ENCODE measurements around the gene CCBE1.

DNA sequence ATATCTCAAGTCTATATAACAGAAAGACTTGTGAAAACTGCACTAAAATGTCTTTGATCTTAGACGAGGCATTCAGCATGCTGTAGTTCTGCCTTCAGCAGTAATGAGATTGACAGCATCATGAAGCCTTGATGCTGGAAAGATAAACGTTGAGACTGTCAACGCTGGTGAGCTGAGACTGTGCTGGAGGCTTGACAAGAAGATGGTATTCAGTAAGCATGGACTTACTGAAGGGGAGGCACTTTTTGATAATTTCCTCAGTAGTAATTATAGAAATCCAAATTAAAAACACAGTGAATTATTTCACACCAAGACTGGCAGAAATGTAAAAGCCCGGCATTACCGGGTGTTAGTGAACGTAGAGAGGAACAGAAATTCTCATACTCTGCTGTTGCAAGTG, 162.2 kb downstream of the CCBE1 start:
- no peak for TF ChIP-seq YY1 (IDR thresholded peaks at IDR 0.05; ENCODE audit: insufficient read depth, insufficient read length)
- TF ChIP-seq ZNF274 (IDR thresholded peaks at IDR 0.05; ENCODE audit: low read depth, low read length), result no peak
- no peak for TF ChIP-seq SUZ12 (IDR thresholded peaks at IDR 0.05; ENCODE audit: extremely low read depth, insufficient read depth, insufficient read length)

All from NT2/D1 (cell line).